SKM-1 (cell line): ENCODE data around the gene KSR2.
"Not testable (repeated sequence)": the region's sequence is repeated elsewhere in the genome, so short reads cannot be mapped to it uniquely, and the experiment has no call there.

Source experiments
- DNase-seq: peaks from one replicate; lab custom pipeline; 2025; ENCODE audit not compliant: unreplicated experiment; lab: John Stamatoyannopoulos, UW

The KSR2 gene

DNA sequence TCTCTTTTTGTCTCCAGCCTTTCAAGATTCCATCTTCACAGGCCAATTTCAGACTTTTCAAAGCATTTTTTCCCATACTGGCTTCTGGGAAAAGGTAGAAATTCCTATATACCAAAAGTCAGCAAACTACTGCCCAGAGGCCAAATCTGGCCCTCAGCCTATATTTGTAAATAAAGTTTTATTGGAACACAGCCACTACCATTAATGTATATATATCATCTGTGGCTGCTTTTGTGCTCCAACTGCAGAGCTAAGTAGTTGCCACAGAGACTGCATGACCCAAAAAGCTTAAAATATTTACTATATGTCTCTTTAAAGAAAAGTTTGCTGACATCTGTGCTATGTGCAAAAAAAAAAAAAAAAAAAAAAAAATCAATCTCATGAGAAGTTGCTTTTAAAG lies 76.3 kb downstream of the KSR2 start:
- DNase-seq: no peak

DNA sequence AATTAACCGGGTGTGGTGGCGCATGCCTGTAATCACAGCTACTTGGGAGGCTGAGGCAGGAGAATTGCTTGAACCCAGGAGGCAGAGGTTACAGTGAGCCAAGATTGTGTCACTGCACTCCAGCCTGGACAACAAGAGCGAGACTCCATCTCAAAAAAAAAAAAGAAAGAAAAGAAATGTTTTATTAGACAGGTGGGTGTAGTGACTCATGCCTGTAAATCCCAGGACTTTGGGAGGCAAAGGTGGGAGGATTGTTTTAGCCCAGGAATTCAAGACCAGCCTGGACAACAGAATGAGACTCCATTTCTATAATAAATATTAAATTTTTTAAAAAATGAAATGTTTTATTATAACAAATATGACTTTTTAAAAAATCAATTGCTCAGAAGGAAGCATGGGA lies 77.5 kb downstream of the KSR2 start:
- DNase-seq: not testable (repeated sequence)

DNA sequence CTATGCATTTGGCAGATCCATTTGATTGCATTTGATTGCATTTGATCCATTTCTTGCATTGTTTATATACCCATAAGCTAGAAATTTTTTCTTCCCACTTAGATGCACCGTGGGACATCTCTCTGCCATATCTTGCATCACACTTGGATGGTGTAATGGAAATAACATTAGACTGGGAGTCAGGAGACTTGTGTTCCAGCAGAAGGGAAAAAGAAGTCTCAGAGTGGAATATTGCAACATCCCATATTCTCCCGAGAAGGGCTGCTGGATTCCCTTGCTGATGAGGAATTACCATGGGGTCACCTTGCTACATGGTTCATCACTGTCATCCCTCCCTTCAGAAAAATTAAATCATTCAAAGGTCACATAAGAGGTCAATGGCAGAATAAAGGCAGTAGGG lies 78.1 kb downstream of the KSR2 start:
- no peak for DNase-seq

DNA sequence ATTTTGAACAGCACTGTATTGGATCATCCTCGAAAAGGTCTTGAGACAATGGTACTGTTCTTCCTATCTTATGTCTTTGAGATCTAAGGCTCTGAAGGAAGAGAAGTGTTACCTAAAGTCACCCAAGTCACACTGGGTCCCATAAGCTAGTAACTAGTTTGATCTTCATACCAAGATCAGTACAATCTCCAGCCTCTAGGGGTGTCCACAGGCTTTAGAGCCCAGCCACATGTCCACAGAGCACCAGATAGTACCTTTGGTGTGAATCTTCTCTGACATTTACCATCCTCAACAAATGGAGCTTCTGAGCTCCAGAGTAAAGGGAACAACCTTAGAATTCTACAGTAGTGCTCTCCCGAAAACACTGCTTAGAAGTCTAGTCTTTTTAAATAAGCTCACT lies 78.7 kb downstream of the KSR2 start:
- no peak for DNase-seq

DNA sequence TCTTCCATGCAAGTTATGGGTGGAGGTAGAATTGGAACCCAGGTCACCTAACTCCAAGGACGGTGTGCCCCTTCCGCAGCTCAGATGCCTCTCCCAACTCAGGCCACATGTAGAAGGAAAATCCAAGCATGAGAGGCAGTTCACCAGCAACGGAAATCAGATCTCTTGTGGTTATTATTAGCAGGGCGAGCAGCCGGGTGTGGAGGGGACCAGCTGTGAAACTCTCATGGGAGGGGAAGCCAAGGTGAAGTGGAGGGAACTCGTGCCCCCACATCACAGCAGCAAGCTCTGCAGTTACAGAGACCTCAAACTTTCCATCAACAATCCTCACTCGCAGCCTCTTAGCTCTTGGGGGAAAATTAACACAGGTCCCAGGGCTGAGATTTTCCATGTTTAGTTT lies 79.7 kb downstream of the KSR2 start:
- DNase-seq: no peak

DNA sequence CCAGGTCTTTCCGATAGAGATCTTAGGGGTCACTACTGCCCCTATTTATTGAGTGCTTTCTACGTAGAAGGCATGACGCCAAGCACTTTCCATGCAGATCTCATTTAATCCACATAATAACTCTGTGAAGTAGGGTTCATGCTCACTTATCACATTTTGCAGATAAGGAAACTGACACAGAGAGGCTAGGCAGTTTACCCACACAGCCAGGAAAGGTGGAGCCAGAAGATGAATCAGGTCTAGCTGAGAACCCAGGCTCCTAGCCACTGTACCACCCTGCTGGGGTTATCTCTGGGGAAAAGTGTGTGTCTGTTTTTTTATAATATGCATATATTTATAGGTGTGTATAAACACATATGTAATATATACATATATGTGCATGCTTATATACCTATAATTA lies 83.6 kb downstream of the KSR2 start:
- DNase-seq: no peak

DNA sequence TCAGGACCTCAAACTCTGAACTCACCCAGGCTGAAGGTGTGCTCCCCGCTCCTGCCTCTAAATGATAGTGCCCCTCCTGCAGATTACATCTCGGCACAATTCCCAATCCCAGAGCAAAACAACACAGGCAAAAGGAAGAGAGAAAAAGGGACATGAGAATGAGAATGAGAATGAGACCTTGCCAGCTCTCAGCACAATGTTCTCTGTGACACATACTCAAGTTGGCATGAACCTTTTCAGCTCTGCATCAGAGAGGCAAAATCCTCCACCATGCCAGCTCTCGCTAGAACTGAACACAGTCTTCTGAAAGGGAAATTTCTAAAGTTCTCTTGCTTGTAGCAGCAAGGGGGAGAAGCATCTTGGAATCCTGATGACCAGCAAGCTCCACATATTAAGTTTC lies 84.6 kb downstream of the KSR2 start:
- DNase-seq: no peak

DNA sequence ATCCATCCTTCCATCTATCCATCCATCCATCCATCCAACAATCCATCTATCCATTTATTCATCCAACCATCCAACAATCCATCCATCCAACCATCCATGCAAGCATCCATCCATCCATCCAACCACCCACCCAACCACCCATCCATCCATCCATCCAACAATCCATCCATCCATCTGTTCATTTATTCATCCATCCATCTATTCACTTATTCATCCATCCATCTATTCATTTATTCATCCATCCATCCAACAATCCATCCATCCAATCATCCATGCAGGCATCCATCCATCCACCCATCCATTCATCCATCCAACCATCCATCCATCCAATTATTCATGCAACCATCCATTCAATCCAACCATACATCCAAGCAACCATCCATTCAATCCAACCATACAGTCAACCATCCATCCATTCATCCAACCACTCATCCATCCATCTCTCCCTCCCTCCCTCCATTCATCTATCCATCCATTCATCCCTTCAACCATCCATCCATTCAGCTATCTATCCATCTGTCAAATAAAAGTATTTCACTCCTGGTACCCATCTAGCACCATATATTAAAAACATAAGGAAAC lies 86.1 kb downstream of the KSR2 start:
- DNase-seq: no peak

DNA sequence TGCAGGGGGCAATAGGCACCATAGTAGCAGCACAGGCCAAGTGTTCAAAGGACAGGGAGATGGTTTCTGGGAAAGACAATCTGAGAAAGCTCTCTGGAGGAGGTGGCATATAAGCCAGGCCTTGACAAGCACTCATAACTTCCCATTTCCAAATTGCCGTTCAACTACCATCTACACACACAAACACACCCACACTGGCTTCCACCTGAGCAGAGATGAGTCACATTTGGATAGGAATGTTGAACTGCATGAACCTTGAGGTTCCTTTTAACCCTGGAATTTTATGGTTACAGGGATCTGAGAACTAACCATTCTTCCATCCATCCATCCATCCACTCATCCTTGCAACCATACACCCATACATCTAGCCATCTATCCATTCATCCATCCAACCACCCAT lies 86.6 kb downstream of the KSR2 start:
- no peak for DNase-seq

DNA sequence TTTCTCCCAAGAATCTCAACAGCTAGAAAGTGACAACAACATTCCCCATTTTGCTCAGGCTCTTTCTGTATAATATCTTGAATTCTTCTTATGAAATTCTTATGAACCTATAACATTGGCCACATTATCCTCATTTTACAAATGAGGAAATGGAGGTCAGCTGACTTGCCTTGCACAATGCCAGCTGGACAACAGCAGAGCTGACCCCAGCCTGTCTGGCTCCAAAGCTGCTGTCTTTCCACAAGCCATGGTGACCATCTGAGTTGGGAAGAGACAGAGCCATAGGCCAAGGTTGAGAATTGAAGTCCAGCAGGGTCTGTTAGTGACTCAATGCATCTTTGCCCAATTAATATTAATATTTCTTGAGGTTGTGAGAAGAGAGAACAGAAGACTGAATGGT lies 87.3 kb downstream of the KSR2 start:
- DNase-seq: no peak

DNA sequence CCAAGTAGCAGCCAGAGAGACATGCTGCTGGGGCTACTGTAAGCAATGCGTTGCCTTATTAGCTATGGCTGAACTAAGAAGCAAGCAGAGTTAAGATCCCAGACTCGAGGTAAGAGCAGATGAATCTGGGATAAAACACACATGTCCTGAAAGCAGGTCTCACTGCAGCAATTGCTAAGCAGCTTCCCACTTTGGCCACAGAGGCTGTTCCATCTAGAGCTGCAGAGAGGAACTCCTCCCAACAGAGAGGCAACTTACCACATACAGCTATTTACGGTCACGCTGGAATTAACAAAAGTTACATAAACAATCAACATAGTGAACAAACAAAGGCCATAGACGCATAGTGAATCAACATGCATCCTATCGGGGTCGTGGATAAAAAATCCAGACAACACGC lies 90.2 kb downstream of the KSR2 start:
- no peak for DNase-seq

DNA sequence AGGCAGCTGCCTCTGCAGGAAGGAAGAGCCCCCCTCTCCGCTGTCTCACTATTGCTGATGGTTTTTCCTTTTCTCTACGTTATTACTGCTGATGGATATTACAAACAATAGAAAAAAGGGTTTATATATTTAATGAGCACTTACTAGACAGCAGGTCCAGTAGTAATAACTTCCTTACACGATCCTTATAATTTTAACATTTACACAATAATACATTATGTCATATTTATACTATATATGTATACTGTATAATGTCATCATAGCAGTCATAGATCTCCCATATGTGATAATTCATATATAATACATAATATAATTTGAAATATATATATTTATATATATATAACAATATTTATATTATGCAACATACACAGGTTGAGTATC lies 92.4 kb downstream of the KSR2 start:
- no peak for DNase-seq

DNA sequence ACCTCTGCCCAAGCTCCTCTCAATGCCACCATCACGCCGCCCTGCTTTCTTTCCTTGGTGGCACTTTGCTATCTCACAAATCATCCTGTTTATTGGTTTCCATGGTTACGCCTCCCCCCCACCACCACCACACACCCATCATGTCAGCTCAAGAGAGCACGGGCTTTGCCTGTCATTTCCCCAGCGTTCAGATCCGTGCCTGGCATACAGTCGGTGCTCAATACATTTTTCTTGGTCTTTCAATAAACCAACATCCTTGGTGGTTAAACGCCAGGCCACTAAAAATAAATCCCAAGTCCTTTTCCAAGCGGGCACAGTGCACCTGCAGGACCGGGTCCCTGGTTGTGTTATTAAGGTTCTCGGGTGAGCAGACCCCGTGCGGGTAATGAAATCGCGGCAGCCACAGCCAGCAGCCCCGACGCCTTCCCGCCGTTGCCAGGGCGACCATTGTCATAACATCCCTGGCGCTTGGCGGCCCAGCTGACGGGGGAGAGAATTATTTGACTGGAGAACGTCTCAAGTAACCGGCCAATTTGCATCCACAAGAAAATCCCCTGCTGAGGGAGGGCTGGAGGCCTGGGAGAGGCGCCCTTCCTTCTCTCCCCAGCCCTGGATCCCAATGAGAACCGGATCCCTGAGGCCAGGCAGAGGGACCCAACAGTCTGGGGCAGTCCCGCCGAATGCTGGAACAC lies 92.9 kb downstream of the KSR2 start:
- no peak for DNase-seq

DNA sequence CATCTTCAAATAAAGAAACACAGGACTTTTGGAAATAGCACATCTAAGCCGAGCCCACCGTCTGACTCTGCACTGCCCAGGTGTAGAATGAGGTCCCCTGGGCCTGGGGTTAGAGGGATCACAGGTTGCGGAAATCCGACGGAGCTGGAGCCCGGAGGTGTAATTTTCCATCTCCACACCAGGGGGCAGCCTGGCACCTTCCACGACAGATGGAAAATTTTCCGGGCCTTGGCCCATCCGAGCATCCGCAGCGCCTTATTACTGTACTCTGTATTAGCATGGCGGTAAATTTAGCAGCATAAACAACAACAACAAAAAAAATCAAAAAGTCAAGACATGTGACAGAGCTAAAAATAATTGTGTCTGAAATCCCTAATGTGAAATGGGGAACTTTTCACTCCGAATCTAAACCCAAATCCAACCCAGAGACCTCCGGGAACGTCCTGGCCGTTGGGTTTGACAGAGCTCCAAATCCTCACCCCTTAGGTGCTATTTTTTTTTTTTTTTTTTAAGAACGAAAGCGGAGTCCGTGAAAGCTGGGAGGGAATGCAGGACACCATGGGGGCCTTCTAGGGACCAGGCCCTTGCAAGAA lies 93.9 kb downstream of the KSR2 start:
- DNase-seq: no peak

DNA sequence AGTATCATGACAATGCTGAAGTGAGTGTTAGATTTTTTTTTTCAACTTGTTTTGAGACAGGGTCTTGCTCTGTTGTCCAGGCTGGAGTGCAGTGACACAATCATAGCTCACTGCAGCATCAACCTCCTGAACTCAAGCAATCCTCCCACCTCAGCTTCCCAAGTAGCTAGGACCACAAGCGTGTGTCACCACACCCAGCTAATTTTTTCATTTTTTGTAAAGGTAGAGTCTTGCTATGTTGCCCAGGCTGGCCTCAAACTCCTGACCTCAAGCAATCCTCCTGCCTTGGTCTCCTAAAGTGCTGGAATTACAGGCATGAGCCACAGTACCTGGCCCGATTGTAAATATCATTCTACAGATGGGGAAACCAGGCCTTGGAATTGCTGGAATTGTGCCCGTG lies 94.6 kb downstream of the KSR2 start:
- not testable (repeated sequence) for DNase-seq

DNA sequence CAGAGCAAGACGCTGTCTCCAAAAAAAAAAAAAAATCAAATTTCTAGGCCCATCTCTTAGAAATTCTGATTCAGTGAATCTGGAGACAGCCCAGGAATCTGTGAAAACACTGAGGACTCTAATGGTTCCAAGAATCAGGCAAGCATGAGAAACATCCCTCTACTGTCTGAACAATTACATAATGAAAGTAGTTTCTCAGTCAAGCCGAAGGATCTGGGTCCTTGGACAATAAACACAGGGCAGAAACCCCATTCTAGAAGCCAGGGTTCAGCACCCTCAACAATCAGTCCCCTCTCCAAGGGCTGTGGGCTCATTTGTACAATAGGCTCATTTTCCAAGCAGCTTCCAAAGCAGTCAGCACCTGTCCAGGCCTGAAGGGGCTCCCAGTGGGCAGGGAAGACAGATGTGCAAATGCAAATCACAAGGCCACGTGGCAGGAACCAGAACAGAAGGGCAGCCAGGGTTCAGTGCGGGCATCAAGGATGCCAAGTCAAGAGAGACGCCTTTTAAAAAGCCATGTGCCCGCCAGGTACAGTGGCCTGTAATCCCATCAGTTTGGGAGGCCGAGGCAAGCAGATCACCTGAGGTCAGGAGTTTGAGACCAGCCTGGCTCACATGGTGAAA lies 96.1 kb downstream of the KSR2 start:
- no peak for DNase-seq

DNA sequence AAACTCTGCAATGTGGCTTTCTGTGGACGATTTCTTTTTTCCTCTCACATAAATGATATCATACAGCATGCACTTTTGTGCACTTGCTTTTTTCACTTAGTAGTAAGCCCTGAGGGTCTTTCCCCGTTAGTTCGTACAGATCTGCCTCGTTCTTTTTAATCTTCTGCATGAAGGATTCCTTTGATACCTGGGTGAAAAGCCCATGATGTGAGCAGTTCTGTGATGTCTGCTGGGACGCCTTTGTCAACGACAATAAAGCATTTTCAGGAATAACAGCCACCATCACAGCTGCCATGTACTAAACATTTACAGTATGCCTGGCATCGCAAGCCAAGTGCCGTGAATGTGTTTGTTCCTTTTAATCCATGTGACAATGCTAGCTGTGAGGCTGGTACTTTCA lies 99.2 kb downstream of the KSR2 start:
- DNase-seq: no peak

DNA sequence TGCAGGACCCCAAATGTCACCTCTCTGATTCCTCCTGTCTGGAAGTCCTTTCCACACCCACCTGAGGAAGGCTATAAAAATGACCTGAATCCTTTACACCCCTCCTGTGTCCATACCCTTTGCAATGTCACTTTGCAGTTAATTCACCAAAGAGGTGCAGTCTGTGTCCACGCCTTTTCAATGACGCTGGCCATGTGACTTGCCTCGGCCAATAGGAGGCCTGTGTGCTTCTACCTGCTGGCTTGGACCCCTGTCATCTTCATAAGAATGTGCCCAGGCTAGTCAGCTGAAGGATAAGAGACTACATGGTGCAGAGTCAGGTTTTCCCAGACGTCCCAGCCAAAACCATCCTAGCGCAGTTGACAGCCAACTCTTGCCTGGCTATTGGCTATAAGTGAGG lies 101.4 kb downstream of the KSR2 start:
- no peak for DNase-seq

DNA sequence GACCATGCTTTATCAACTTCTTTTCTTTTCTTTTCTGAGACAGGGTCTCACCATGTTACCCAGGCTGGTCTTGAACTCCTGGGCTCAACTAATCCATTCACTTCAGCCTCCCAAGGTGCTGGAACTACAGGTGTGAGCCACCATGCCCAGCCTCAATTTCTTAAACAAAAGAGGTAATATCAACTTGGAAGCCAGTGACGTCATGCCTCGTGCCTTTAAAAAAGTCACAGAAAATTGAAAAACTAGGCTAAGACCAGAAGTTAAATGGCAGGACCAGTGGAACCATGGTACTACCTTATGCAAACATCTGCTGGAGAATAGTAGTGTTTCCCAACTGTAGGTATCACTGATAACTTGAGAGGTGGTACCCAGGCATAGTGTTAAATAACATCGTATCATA lies 103.3 kb downstream of the KSR2 start:
- DNase-seq: no peak

DNA sequence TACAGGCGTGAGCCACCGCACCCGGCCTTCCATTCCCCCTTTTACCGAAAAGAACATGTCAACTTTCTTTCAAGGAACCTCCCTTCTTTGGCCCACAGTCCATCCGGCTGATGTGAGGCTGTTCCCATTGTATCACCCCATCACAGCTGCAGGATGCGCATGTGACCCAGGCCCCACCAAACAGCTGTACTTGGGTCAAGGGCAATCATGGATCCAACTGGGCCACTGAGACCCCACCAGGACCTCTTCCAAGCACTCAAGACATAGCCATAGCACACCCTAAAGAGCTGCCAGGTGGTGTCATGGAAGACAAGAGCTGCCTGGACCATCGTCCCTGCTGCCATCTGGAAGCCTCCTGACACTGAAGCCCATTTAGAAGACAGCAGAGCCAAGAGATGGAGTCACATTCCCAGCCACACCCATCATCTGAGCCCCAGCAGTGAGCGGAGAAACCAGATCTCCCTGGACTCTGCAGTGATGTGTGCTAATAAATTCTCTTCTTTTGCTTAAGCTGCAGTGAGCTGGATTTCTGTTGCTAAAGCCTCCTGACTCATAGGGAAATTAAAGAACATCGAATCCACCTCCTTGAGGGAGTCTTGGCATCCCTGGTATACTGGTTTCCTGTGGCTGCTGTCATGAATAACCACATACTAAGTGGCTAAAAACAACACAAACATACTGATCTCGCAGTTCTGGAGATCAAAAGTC lies 105.6 kb downstream of the KSR2 start:
- no peak for DNase-seq

DNA sequence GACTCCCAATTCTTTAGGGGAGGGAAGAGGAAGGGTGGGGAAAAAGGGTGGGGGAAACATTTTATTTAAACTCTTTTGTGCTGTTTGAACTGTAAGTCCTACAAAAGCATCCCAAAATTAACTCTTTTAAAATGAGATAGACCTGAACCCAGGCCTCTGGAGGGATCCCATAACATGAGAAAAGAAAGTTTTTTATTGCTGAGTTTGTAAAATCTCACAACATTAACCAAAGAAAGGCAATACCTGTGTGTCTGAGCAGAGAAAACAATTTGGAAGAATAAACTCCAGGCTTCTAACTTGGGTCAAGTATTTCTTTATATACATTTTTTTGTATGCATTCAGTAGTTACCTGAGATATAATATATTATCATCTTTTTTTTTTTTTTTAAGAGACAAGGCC lies 107.1 kb downstream of the KSR2 start:
- DNase-seq: no peak

DNA sequence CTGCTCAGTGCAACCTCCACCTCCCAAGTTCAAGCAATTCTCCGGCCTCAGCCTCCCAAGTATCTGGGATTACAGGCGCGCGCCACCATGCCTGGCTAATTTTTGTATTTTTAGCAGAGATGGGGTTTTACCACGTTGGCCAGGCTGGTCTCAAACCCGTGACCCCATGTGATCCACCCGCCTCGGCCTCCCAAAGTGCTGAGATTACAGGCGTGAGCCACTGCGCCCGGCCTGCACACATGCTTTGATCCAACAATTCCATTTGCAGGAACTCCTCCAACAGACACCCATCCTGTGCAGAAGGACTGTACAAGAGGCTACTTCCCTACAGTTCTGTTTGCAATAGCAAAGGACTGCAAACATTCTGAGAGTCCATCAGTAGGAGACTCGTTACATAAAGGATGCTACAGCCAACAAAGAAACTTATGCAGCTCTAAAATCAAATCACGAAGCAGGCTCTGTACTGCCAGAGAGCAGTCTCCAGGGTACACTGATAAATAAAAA lies 108.0 kb downstream of the KSR2 start:
- DNase-seq: not testable (repeated sequence)
